CD4-positive, alpha-beta memory T cell (primary cell): ENCODE results near the gene TMPRSS12. TPM values are rescaled to one million over a fixed set of nuclear protein-coding genes. Genes with fewer than 3 reads are reported as not detected.

ENCODE experiments used
- CTCF ChIA-PET: fragments of 350-600 bp; sonication (Branson Sonifier 250); formaldehyde crosslinking; loops from one replicate; lab custom pipeline; 2021; ENCODE audit warnings: inconsistent platforms; ENCODE audit not compliant: partially characterized antibody; lab: Charles Lee
- POLR2A ChIA-PET: fragments of 350-600 bp; sonication (Branson Sonifier 250); formaldehyde crosslinking; loops from one replicate; lab custom pipeline; 2021; ENCODE audit not compliant: partially characterized antibody; lab: Charles Lee
- DNase-seq, 5 donors: peaks; one replicate each; pipeline versions ENCODE4 v3.0.0 to v3.0.0-alpha.2; 2020 to 2022; ENCODE audit warnings: mixed read lengths in 1 of 5
- H3K27ac ChIP-seq: one replicate; pipeline ENCODE4 v1.7.0; 2013; ENCODE audit warnings: low read depth, low read length
- H3K27me3 ChIP-seq: 2 replicates; pipeline ENCODE4 v1.7.0; 2013; ENCODE audit warnings: mild to moderate bottlenecking, low read length, moderate library complexity; ENCODE audit not compliant: insufficient read depth
- H3K36me3 ChIP-seq: 2 replicates; pipeline ENCODE4 v1.7.0; 2013; ENCODE audit warnings: mild to moderate bottlenecking, low read length, moderate library complexity; ENCODE audit not compliant: insufficient read depth
- H3K4me1 ChIP-seq: 2 replicates; pipeline ENCODE4 v1.7.0; 2013; ENCODE audit warnings: mild to moderate bottlenecking, low read length, moderate library complexity; ENCODE audit not compliant: insufficient read depth
- H3K4me3 ChIP-seq, 2 donors: one replicate each; pipeline ENCODE4 v1.7.0; 2013; ENCODE audit warnings: low read length in 2 of 2, mild to moderate bottlenecking in 1 of 2
- H3K9me3 ChIP-seq, 2 donors: one replicate each; pipeline ENCODE4 v1.7.0; 2013; ENCODE audit warnings: low read length in 2 of 2, control low read depth in 1 of 2; ENCODE audit not compliant: control insufficient read depth in 1 of 2
- H3K27ac Mint-ChIP-seq, 7 donors: one replicate each; pipeline ENCODE4 v1.8.0; 2020 to 2021; ENCODE audit warnings: mixed read lengths in 7 of 7, mild to moderate bottlenecking in 6 of 7, inconsistent platforms in 3 of 7, moderate library complexity in 3 of 7
- H3K27me3 Mint-ChIP-seq, 2 donors: one replicate each; pipeline ENCODE4 v1.8.0; 2020 to 2021; ENCODE audit warnings: mixed read lengths in 2 of 2
- H3K36me3 Mint-ChIP-seq, 2 donors: one replicate each; pipeline ENCODE4 v1.8.0; 2020 to 2021; ENCODE audit warnings: mixed read lengths in 2 of 2, inconsistent platforms in 1 of 2, mild to moderate bottlenecking in 1 of 2
- H3K4me1 Mint-ChIP-seq, 4 donors: one replicate each; pipeline ENCODE4 v1.8.0; 2020 to 2021; ENCODE audit warnings: mixed read lengths in 4 of 4, mild to moderate bottlenecking in 1 of 4
- H3K4me3 Mint-ChIP-seq, 8 donors: one replicate each; pipeline ENCODE4 v1.8.0; 2020 to 2021; ENCODE audit warnings: mixed read lengths in 8 of 8, mild to moderate bottlenecking in 7 of 8, moderate library complexity in 6 of 8, inconsistent platforms in 3 of 8
- H3K9me3 Mint-ChIP-seq, 8 donors: one replicate each; pipeline ENCODE4 v1.8.0; 2020 to 2021; ENCODE audit warnings: mixed read lengths in 8 of 8, mild to moderate bottlenecking in 5 of 8, inconsistent platforms in 3 of 8, moderate library complexity in 1 of 8
- intact Hi-C: fragments of 100-400 bp; cut with micrococcal nuclease; formaldehyde crosslinking; loops from one replicate; pipeline ENCODE4 v1.15.1; 2023
- polyA plus RNA-seq, 2 donors: library from polyadenylated mRNA; unstranded; fragments of 300-500 nt; fragmentation: Illumina TruSeq; gene quantifications; one replicate each; pipeline ENCODE4 v1.2.3, GENCODE V29; 2021
- total RNA-seq, 2 experiments: library from RNA; stranded (reverse); gene quantifications; one replicate each; pipeline ENCODE4 v1.2.3, GENCODE V29; 2021

TMPRSS12 gene
- total and polyA plus RNA-seq, 4 experiments from 2014 or later = not detected

DNA sequence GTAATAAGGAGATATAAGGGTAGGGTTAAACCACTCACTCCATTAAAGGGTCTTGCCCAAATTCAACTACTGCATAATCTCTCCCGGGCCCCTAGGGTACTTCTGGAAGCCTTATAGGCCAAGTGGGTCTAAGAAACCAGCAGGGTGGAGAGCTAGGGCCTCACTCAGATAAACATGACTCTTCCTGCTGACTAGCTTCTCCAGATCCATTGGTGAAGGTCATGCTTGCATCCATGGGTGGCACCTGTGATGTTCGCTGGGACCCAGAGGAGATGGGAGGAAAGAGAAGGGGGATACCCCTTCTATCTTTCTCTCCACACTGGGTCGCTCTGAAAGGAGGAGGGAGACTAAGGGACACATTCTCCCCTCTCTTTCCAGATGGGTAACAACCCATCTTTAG lies 73.6 kb downstream of the TMPRSS12 start:
- intact Hi-C loops = no loop called here
- no peaks in the 10 kb centered on the region for H3K27me3 ChIP-seq
- DNase-seq = no peak
- H3K4me3 ChIP-seq = no peak overlapping the region
- peaks cover 0 to 7% of the 10 kb centered on the region in 2 donors for H3K9me3 ChIP-seq
- H3K36me3 Mint-ChIP-seq = peaks cover 16 to 22% of the 10 kb centered on the region in 2 donors
- peaks cover 2 to 72% (median 51%) of the 10 kb centered on the region in 8 donors for H3K9me3 Mint-ChIP-seq
- ChIA-PET CTCF (no interaction called here), POLR2A (no interaction called here)
- no peaks in the 10 kb centered on the region for H3K36me3 ChIP-seq
- H3K27ac ChIP-seq = no peak overlapping the region
- H3K4me1 ChIP-seq = no peaks in the 10 kb centered on the region
- peaks cover 11 to 14% of the 10 kb centered on the region in 2 donors for H3K27me3 Mint-ChIP-seq
- H3K27ac Mint-ChIP-seq = no peak overlapping the region
- H3K4me1 Mint-ChIP-seq = peaks cover 0 to 2% (median 0%) of the 10 kb centered on the region in 4 donors
- no peak overlapping the region for H3K4me3 Mint-ChIP-seq

DNA sequence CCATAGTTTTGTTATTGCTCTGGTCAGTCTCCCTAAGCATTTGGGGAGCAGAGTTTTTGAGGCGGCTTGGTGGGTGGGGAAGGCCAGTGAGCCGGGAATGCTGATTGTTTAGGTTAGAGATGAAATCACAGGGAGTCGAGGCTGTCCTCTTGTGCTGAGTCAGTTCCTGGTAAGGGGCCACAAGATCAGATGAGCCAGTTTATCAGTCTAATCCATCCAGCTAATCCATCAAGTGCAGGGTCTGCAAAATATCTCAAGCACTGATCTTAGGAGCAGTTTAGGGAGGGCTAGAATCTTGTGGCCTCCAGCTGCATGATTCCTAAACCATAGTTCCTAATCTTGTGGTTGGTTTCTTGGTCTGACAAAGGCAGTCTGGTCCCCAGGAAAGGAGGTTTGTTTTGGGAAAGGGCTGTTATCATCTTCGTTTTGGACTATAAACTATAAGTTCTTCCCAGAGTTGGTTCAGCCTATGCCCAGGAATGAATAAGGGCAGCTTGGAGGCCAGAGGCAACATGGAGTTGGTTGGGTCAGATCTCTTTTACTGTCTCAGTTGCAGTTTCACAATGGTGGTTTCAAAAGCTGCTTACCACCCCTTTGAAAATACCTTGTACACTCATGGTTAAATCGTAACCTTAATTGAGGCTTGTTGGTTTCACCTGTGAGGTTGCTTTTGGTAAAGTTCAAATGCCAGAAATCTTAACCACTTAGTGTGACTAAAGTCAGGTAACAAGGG lies 76.0 kb downstream of the TMPRSS12 start:
- peaks cover 2 to 48% (median 32%) of the 10 kb centered on the region in 8 donors for H3K9me3 Mint-ChIP-seq
- POLR2A ChIA-PET = no interaction called here
- Histone ChIP-seq H3K4me3 (no peak overlapping the region), H3K9me3 (peaks cover 0 to 7% of the 10 kb centered on the region in 2 donors), H3K27me3 (no peaks in the 10 kb centered on the region), H3K36me3 (no peaks in the 10 kb centered on the region), H3K27ac (no peak overlapping the region), H3K4me1 (no peaks in the 10 kb centered on the region)
- no peak overlapping the region for H3K4me3 Mint-ChIP-seq
- H3K27me3 Mint-ChIP-seq = peaks cover 6 to 12% of the 10 kb centered on the region in 2 donors
- peaks cover 13 to 14% of the 10 kb centered on the region in 2 donors for H3K36me3 Mint-ChIP-seq
- H3K4me1 Mint-ChIP-seq = peaks cover under 1 to 2% (median 1%) of the 10 kb centered on the region in 4 donors
- no peak overlapping the region for H3K27ac Mint-ChIP-seq
- CTCF ChIA-PET = no interaction called here
- no peak for DNase-seq
- intact Hi-C loops = no loop called here

DNA sequence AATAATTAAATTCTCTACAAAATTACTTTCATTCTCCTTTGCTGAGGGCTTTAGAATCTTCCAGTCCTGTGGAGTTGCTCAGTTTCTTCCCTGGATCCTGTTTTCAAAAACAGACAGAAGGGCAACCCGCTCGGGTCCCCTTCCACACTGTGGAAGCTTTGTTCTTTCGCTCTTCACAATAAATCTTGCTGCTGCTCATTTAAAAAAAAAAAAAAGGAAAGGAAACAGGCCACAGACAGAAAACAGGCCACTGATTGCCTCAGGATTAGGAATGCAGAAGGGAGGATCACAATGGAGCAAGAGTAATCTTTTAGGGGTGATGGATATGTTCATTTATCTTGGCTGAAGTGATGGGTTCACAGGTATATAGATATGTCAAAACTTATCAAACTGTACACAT lies 80.1 kb downstream of the TMPRSS12 start:
- peaks cover 2% of the 10 kb centered on the region in 2 donors for H3K36me3 Mint-ChIP-seq
- Histone ChIP-seq H3K27ac (no peak overlapping the region), H3K4me1 (peaks cover 9% of the 10 kb centered on the region), H3K9me3 (no peaks in the 10 kb centered on the region), H3K36me3 (no peaks in the 10 kb centered on the region), H3K27me3 (no peaks in the 10 kb centered on the region), H3K4me3 (no peak overlapping the region)
- H3K9me3 Mint-ChIP-seq = peaks cover 0 to 13% (median 4%) of the 10 kb centered on the region in 8 donors
- ChIA-PET POLR2A (no interaction called here), CTCF (no interaction called here)
- intact Hi-C loops = no loop called here
- DNase-seq = no peak
- H3K4me1 Mint-ChIP-seq = peaks cover 5 to 11% (median 7%) of the 10 kb centered on the region in 4 donors
- peak overlapping the region in 1 of 8 donors; percentile 1 for H3K4me3 Mint-ChIP-seq
- no peak overlapping the region for H3K27ac Mint-ChIP-seq
- H3K27me3 Mint-ChIP-seq = peaks cover 1 to 7% of the 10 kb centered on the region in 2 donors

DNA sequence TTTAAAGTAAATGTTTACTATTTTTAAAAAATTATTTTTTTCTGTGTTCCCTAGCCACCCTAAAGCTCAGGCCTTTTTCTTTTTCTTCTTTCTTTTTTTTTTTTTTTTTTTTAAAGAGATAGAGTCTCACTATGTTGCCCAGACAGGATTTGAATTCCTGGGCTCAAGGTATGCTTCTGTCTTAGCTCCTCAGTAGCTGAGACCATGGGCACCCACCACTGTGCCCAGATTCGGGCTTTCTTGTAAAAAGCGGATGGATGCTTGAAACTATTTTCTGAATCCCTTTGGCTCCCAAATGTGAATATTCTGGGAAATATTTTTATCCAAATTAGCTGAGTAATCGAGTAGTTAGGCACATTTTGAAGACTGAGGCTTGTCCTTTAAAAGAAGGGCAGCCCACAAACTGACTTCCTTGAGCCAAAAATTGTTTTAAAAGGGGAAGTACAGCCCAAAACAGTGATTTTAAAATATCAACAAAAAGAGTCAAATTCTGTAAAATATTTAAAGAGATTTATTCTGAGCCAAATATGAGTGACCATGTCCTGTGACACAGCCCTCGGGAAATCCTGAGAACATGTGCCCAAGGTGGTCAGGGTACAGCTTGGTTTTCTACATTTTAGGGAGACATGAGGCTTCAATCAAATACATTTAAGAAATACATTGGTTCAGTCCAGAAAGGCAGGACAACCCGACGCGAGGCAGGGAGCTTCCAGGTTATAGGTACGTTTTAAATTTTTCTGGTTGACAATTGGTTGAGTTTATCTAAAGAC lies 80.8 kb downstream of the TMPRSS12 start:
- H3K4me1 Mint-ChIP-seq = peaks cover 5 to 11% (median 6%) of the 10 kb centered on the region in 4 donors
- Histone ChIP-seq H3K27ac (no peak overlapping the region), H3K27me3 (no peaks in the 10 kb centered on the region), H3K4me3 (no peak overlapping the region), H3K9me3 (no peaks in the 10 kb centered on the region), H3K4me1 (peaks cover 9% of the 10 kb centered on the region), H3K36me3 (no peaks in the 10 kb centered on the region)
- H3K27me3 Mint-ChIP-seq = peaks cover 0 to 4% of the 10 kb centered on the region in 2 donors
- DNase-seq = no peak
- H3K36me3 Mint-ChIP-seq = no peaks in the 10 kb centered on the region
- intact Hi-C loops = no loop called here
- ChIA-PET CTCF (no interaction called here), POLR2A (no interaction called here)
- peak overlapping the region in 1 of 7 donors; percentile 43 for H3K27ac Mint-ChIP-seq
- H3K4me3 Mint-ChIP-seq = peak overlapping the region in 6 of 8 donors; percentile 0 to 61 (median 39)
- H3K9me3 Mint-ChIP-seq = peaks cover 0 to 7% (median 0%) of the 10 kb centered on the region in 8 donors

DNA sequence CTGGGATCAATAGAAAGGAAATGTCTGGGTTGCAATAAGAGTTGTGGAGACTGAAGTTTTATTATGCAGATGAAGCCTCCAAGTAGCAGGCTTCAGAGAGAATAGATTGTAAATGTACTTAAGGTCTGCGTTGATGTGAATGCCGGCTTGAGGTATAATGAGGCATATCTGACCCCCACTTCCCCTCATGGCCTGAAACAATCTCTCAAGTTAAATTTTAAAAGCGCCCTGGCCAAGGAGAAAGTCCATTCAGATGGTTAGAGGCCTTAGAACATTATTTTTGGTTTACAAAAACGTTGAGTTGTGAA lies 81.4 kb downstream of the TMPRSS12 start:
- no peaks in the 10 kb centered on the region for H3K36me3 Mint-ChIP-seq
- intact Hi-C loops = no loop called here
- H3K27me3 Mint-ChIP-seq = peaks cover 0 to 4% of the 10 kb centered on the region in 2 donors
- peak overlapping the region in 1 of 7 donors; percentile 43 for H3K27ac Mint-ChIP-seq
- Histone ChIP-seq H3K4me1 (peaks cover 9% of the 10 kb centered on the region), H3K27me3 (no peaks in the 10 kb centered on the region), H3K9me3 (no peaks in the 10 kb centered on the region), H3K27ac (no peak overlapping the region), H3K4me3 (no peak overlapping the region), H3K36me3 (no peaks in the 10 kb centered on the region)
- DNase-seq = no peak
- POLR2A ChIA-PET = no interaction called here
- peak overlapping the region in 6 of 8 donors; percentile 0 to 61 (median 39) for H3K4me3 Mint-ChIP-seq
- peaks cover 5 to 11% (median 6%) of the 10 kb centered on the region in 4 donors for H3K4me1 Mint-ChIP-seq
- H3K9me3 Mint-ChIP-seq = peaks cover 0 to 4% (median 0%) of the 10 kb centered on the region in 8 donors
- CTCF ChIA-PET = no interaction called here

DNA sequence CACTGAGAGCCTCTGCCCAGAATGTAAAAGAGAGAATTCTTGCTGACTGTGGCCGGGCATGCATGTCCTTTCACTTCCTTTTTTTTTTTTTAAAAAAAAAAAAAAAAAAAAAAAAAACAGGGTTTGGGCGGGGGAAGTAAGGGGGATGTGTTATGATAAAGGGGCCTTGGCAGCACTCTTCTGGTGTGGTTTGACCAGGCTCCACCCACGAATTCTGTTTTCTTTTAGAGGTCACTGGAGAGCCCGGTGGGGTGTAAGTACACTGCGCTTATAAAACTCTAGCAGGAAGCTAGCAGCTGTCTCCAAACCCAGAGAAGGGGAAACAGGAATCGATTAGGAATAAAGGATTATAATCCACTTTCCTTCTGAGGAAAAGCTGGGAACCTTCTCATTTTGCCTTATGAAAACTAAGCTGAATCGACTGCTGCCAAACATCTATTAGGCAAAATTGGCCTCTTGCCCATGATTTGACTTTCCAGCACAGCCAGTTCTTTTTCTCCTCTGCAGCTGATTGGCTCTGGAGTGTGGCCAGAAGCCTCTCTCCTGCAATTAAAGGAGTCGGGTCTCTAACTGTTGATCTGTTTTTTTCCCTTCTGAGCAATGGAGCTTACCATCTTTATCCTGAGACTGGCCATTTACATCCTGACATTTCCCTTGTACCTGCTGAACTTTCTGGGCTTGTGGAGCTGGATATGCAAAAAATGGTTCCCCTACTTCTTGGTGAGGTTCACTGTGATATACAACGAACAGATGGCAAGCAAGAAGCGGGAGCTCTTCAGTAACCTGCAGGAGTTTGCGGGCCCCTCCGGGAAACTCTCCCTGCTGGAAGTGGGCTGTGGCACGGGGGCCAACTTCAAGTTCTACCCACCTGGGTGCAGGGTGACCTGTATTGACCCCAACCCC lies 82.0 kb downstream of the TMPRSS12 start:
- Histone ChIP-seq H3K4me3 (no peak overlapping the region), H3K4me1 (peaks cover 9% of the 10 kb centered on the region), H3K27me3 (no peaks in the 10 kb centered on the region), H3K9me3 (no peaks in the 10 kb centered on the region), H3K27ac (no peak overlapping the region), H3K36me3 (no peaks in the 10 kb centered on the region)
- peaks cover 5 to 11% (median 6%) of the 10 kb centered on the region in 4 donors for H3K4me1 Mint-ChIP-seq
- no peak for DNase-seq
- intact Hi-C loops = no loop called here
- H3K9me3 Mint-ChIP-seq = peaks cover 0 to 4% (median 0%) of the 10 kb centered on the region in 8 donors
- POLR2A ChIA-PET = no interaction called here
- peaks cover 0 to 4% of the 10 kb centered on the region in 2 donors for H3K27me3 Mint-ChIP-seq
- H3K4me3 Mint-ChIP-seq = peak overlapping the region in 7 of 8 donors; percentile 26 to 75 (median 51)
- no peaks in the 10 kb centered on the region for H3K36me3 Mint-ChIP-seq
- CTCF ChIA-PET = no interaction called here
- peak overlapping the region in 4 of 7 donors; percentile 35 to 71 (median 60) for H3K27ac Mint-ChIP-seq
